Ramos (cell line): ENCODE measurements around the gene P2RY13.

Source experiments
- in situ Hi-C: fragments of 300-500 bp; cut with MboI; formaldehyde crosslinking; loops from one replicate; pipeline ENCODE4 v1.14.3; 2022; ENCODE audit warnings: low sequenced_read_pairs; ENCODE audit not compliant: unreplicated experiment

P2RY13 gene

DNA sequence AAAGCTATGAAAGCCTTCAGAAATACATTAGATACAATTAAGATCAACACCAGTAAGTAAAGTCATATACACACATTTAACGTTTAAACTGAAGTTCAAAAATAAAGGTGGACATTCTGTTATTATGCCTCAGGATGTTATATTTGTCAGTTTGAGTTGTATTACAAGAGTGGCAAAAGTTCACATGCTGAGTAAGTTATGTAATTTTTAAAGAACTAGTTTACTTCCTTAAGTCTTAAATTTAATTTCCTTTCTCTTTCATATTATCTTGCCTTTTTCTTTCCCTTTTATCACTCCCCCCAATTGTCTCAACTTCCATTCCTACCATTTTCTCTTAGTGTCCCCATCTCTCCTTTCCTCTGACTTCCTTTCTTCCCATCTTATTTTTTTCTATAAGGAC, 7.8 kb downstream of the P2RY13 start:
- in situ Hi-C loops: no loop called here

GRCh38 chr3:151320131-151320530, 9.2 kb downstream of the P2RY13 start:
- in situ Hi-C loops: no loop called here

GRCh38 chr3:151319628-151320027, 9.7 kb downstream of the P2RY13 start:
- in situ Hi-C loops: no loop called here

DNA sequence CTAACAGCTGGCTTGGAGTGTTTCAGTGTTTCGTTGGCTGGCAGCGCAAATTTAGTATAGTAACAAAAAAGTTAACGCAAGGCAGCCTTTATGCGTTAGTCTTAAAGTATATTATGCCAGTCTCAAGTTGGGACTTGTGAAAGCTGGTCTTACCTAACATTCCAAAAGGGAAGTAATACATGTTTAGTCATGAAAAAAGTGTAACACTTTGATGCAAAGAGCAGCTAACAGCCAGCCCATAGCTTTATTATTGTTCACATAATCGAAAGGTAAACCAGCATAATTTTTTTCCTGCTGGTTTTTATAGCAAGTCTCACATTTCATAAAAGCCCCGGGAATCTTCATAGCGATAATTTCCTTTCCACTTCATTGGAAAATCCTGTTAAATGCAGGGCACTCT, 10.4 kb downstream of the P2RY13 start:
- in situ Hi-C loops: no loop called here

DNA sequence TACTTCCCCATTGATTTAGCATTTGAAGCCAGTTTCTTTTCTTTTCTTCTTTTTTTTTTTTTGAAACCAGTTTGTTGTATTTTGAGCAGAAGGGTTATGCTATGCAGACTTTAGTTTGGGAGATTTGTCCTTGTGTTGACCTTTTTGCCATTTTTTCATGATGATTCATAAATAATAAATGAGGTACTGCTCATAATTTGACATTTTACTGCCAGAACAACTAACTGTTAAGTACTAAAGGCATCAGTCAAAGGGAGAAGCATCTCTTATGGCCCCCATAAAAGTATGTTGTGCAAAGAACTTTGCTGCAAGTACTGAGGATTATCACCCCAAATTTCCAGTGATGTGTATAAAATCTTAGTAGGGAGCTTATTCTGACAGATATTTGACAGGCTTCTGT, 11.0 kb downstream of the P2RY13 start:
- in situ Hi-C loops: no loop called here

- in situ Hi-C loops: no loop called here
Measured at GRCh38 chr3:151316267-151316991, 12.9 kb downstream of the P2RY13 start, which contains the start of gene GPR87. GPR87 (minus strand) TSS chr3:151316820; CDS start chr3:151300100, 16,720 bp downstream.

DNA sequence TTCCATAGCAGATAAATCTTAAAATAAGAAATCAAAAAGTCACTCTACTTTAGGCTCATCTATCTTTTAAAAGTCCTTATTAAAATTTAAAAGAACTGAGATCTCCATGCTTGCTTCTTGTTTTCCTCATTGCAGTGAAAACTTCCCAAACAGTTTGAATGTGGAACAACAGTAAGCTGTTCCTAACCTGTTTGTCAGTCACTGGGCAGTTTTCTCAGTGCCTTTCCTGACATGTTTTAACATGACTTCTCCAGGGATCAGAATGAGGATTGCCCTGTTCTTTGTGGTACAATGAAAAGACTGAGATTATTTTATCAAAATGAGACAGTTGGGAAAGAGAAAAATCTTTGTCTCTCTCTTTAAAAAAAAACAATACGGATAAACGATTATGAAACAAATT, 13.5 kb downstream of the P2RY13 start:
- in situ Hi-C loops: no loop called here

GRCh38 chr3:151315136-151315535, 14.2 kb downstream of the P2RY13 start:
- in situ Hi-C loops: no loop called here

DNA sequence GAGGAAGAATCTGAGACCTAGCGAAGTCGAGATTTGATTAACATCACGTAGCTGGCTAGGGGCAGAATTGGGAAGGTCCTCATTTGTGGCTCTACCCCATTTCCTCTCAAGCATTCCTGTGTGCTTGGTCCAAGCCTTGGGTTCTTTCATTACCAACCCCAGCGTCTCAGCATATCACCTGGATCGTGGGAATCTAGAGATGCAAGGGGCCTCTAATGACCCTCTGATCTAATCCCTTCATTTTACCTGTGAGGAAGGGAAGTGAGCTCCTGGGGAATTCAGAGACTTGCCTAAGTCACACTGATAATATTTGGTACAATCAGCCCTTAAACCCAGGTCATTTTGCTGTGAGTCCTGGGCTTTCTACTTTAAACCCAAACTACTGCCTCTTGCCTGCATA, 14.8 kb downstream of the P2RY13 start:
- in situ Hi-C loops: no loop called here

- in situ Hi-C loops: no loop called here
Measured at GRCh38 chr3:151314137-151314536, 15.2 kb downstream of the P2RY13 start.

GRCh38 chr3:151312972-151313371, 16.4 kb downstream of the P2RY13 start:
- in situ Hi-C loops: no loop called here

GRCh38 chr3:151309566-151309965, 19.8 kb downstream of the P2RY13 start:
- in situ Hi-C loops: no loop called here

DNA sequence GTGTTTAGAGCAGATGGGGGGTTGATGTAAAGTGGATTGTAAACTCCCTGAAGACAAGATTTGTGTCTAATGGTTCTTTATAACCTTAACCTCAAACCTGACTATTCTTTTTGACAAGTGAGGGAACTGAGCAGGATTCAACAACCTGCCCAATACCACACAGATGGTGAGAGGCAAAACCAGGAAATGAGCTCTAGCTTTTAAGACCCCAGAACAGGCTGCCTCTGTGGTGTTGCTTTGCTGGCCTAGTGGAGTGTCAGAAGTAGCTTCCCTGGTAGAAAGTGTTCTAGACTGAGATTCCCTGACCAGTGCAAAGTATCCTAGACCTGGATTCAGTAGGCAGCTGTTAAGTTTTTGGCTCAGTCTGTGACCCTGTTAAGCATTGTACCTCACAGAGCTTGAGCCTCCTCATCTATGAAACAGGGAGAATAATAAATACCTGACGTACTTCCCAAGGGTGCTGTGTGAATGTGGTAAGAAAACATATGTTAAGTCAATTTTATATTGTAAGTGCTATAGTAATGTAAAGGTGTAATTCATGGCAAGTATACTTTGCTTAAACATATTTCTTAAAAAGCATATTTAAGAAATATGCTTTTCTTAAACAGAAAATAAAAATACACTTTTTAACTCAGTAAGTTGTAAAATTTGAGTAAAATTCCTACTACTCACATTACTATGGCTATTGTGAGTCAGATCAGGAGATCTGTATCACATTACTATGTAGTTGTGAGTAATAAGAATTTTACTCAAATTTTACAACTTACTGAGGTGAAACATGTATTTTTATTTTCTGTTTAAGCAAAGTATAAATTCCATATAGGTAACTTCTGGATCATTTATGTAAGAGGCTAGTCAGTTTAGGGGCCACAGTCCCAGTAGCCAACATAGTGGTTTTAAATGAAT, 21.5 kb downstream of the P2RY13 start:
- in situ Hi-C loops: no loop called here

- in situ Hi-C loops: no loop called here
Measured at GRCh38 chr3:151307131-151307530, 22.2 kb downstream of the P2RY13 start.

DNA sequence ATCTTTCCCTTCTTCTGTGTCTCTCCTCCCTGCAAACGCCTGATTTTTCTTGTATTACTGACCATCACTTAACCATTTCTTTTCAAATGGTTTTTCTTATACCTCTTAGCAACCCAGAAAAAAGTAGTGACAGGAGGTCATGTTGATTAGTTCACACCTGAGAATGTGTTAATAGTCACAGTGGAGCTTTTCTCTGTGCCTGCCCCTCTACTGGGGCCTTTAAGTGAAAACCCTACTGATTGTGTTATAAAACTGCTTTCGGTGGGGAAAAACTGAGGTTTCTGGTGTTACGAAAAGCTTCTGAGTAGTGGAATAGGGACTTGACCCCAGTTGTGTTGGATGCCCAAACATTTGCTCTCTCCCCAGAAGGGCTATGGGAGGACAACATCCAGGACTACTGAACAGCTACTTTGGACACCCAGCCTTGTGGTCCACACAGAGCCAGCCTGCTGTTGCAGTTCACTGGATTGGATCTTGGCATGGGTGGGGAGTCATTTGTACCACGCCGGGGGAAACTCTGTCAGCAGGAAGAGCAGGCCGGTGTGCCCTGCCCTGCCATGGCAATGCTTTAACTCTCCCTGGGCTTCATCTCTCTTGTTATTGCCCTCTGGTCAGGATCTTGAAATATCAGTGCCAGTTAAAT, 23.1 kb downstream of the P2RY13 start:
- in situ Hi-C loops: no loop called here

- in situ Hi-C loops: no loop called here
Measured at GRCh38 chr3:151305775-151306151, 23.6 kb downstream of the P2RY13 start.

- in situ Hi-C loops: no loop called here
Measured at GRCh38 chr3:151305060-151305774, 24.1 kb downstream of the P2RY13 start.

GRCh38 chr3:151303751-151304150, 25.6 kb downstream of the P2RY13 start:
- in situ Hi-C loops: no loop called here

DNA sequence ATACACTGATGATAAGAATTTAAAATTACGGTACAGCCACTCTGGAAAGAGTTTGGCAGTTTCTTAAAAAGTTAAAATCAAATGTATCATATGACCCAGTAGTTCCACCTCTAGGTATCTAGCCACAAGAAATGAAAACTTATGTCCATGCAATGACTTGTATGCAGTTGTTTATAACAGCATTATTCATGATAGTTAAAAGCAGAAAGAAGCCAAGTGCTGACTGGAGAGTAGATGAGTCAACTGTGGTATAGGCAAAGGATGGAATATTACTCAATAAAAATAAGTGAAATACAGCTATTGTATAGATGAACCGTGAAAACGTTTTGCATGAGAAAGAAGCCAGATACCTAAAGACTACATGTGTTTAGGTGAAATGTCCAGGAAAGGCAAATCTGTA, 27.6 kb downstream of the P2RY13 start:
- in situ Hi-C loops: no loop called here

DNA sequence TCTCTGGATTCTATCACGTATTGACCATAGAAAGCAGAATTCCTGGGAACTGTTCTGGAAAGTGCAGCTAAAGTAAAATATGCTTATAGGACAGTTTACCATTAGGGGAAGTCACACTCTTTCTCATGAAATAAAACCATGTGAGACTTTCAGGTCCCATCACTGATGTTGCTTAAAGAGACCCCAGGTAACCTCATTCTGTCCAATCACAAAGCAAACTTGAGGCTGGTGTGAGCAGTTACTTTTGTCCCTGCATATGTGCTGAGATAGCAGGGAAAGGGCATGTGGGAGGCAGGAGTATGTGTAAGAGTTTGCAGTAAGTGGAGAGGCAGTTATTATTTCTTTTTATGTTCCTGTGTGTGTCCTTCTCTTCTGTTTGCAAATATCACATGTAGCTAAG, 28.8 kb downstream of the P2RY13 start:
- in situ Hi-C loops: no loop called here
